SKM-1 treated with dmso at 0.1 percent for 144 hours (cell line): Measurements from ENCODE around the gene LRR1.
"Not testable (repeated sequence)": the region's sequence is repeated elsewhere in the genome, so short reads cannot be mapped to it uniquely, and the experiment has no call there.

ENCODE experiments used
- DNase-seq: peaks from one replicate; lab custom pipeline; 2025; ENCODE audit not compliant: unreplicated experiment; lab: John Stamatoyannopoulos, UW

Gene LRR1

GRCh38 chr14:49585803-49586672, 12.7 kb upstream of the LRR1 start, which contains the start of gene RPS29:
Gene RPS29 (minus strand): TSS chr14:49586380. CDS start chr14:49586346, 34 bp downstream.
- DNase-seq: peak; percentile 80

- no peak for DNase-seq
These were observed 11.9 kb upstream of the LRR1 start for GRCh38 chr14:49586673-49587460.

DNA sequence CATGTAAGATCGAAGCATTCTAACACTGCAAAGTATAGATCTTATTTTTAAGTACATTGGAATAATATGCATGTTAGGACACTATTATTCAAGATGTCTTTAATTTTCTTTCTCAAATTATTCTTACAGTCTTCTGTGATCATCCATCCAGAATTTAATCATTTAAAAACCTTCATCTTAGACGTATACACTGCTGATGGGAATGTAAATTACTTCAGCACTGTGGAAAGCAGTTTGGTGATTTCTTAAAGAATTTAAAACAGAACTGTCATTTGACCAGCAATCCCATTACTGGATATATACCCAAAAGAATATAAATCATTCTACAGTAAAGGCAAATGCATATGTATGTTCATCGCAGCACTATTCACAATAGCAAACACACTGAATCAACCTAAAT, 9.4 kb upstream of the LRR1 start:
- DNase-seq: no peak

GRCh38 chr14:49593016-49593415, 5.7 kb upstream of the LRR1 start:
- DNase-seq: no peak

GRCh38 chr14:49594347-49595091, 4.2 kb upstream of the LRR1 start:
- no peak for DNase-seq

GRCh38 chr14:49598189-49598484, 603 bp upstream of the LRR1 start:
- no peak for DNase-seq

GRCh38 chr14:49607583-49607982, 8.8 kb downstream of the LRR1 start:
- no peak for DNase-seq

DNA sequence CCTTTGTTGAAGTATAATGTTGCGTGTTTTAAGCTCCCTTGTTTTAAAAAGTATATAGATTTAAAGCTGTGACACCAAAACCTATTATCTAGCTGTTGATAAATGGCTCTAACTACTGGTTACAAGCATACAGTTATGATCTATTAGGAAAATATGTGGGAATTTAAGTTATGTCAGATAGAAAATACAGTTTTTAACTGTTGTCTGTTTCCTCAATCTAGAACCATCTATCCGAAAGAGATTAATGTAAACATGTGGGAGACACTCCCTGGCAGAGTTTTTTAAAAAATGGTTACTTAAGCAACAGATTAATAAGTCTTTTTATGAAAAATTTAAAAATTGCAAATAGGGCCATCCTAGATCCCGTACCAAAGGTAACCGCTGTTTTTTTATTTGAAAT, 13.5 kb downstream of the LRR1 start:
- DNase-seq: no peak

- no peak for DNase-seq
These were observed 13.9 kb downstream of the LRR1 start for GRCh38 chr14:49612671-49613070.

DNA sequence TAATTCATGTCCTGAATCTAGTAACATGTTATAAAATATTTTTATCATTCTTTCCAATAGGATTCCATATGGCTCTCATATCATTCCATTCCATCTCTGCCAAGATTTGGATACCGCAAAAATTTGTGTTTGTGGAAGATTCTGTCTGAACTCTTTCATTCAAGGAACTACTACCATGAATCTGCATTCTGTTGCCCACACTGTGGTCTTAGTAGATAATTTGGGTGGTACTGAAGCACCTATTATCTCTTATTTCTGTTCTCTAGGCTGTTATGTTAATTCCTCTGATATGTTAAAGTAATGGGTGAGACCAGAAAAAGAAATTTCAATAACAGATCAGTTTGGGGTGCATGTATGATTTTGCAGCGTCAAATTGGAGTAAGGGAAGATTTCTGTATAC, 15.5 kb downstream of the LRR1 start:
- DNase-seq: no peak

DNA sequence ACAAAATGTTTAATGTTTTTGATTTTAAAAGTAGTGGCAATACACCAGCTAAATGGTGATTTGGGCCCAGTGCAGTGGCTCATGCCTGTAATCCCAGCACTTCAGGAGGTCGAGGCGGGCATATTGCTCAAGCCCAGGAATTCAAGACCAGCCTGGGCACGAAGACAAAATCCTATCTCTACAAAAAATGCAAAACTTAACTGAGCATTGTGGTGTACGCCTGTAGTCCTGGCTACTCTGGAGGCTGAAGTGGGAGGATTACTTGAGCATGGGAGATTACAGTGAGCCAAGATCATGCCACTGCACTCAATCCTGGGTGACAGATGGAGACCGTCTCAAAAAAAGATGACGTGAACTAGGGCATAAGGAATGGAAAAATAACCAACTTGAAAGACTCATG, 17.0 kb downstream of the LRR1 start:
- DNase-seq: no peak

GRCh38 chr14:49617852-49618519, 19.2 kb downstream of the LRR1 start:
- DNase-seq: no peak

- not testable (repeated sequence) for DNase-seq
These were observed 20.5 kb downstream of the LRR1 start for GRCh38 chr14:49619273-49619672.

GRCh38 chr14:49619730-49620129, 21.0 kb downstream of the LRR1 start:
- DNase-seq: no peak

GRCh38 chr14:49620182-49621113, 21.7 kb downstream of the LRR1 start, which contains the start of the genes MGAT2 and RPL36AL:
Gene MGAT2 (plus strand): TSS chr14:49620799. CDS start chr14:49621269, 470 bp downstream.
Gene RPL36AL (minus strand): TSS chr14:49620626. CDS start chr14:49619104, 1,522 bp downstream.
- DNase-seq: peak; percentile 88

DNA sequence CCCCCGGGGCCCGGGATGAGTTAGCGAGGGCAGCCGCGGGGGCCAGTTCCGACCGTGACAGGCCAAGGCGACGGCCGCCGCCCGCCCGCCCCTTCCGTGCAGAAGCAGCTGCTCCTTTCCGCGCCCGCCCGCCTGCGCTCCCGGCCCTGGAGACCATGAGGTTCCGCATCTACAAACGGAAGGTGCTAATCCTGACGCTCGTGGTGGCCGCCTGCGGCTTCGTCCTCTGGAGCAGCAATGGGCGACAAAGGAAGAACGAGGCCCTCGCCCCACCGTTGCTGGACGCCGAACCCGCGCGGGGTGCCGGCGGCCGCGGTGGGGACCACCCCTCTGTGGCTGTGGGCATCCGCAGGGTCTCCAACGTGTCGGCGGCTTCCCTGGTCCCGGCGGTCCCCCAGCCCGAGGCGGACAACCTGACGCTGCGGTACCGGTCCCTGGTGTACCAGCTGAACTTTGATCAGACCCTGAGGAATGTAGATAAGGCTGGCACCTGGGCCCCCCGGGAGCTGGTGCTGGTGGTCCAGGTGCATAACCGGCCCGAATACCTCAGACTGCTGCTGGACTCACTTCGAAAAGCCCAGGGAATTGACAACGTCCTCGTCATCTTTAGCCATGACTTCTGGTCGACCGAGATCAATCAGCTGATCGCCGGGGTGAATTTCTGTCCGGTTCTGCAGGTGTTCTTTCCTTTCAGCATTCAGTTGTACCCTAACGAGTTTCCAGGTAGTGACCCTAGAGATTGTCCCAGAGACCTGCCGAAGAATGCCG, 22.6 kb downstream of the LRR1 start:
- DNase-seq: no peak

GRCh38 chr14:49622022-49622607, 23.4 kb downstream of the LRR1 start:
- DNase-seq: no peak

DNA sequence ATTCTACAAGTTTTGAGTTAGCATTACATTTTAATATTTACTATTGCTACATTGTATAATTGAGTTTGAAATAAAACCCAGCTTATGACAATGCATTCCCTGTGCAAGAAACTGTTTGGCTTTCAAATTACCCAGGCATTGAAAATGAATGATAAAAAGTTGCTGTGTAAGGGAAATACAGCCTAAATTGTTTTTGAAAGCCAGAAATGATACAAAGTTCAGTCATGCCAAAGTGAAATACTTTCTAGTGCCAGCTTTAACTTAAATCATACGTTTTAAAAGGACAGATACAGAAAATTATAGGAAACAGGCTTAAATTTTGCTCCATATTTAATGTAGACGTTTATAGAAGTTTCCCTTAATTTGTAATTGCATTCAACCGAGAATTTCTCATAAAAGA, 24.6 kb downstream of the LRR1 start:
- DNase-seq: no peak
